WERI-Rb-1 (cell line): ENCODE results near the gene EYS.

Source experiments
- DNase-seq: peaks from one replicate; pipeline ENCODE4 v3.0.0-alpha.2; 2020
- H3K27ac ChIP-seq: fragments of 250-450 bp; sonication (Bioruptor Pico); 2 replicates; pipeline ENCODE4 v1.5.1; 2020; ENCODE audit warnings: mild to moderate bottlenecking, moderate library complexity
- H3K27me3 ChIP-seq: fragments of 250-450 bp; sonication (Bioruptor Pico); 2 replicates; pipeline ENCODE4 v1.5.1; 2021; ENCODE audit warnings: mild to moderate bottlenecking, low read depth, moderate library complexity; ENCODE audit not compliant: insufficient read depth, severe bottlenecking
- H3K36me3 ChIP-seq: fragments of 250-450 bp; sonication (Bioruptor Pico); 2 replicates; pipeline ENCODE4 v1.5.1; 2020; ENCODE audit warnings: mild to moderate bottlenecking, moderate library complexity
- H3K4me3 ChIP-seq: 2 replicates; pipeline ENCODE4 v1.5.1; 2011; ENCODE audit warnings: low read depth, mild to moderate bottlenecking, control low read depth, low read length
- H3K9me3 ChIP-seq: fragments of 250-450 bp; sonication (Bioruptor Pico); 2 replicates; pipeline ENCODE4 v1.5.1; 2021; ENCODE audit warnings: mild to moderate bottlenecking, moderate library complexity; ENCODE audit not compliant: severe bottlenecking
- CTCF ChIP-seq: IDR thresholded peaks from 2 replicates; pipeline ENCODE4 v1.5.1; 2011; ENCODE audit warnings: low read depth, mild to moderate bottlenecking, control low read depth, inconsistent platforms, low read length

Gene EYS

GRCh38 chr6:64930681-64931080 is 776.3 kb downstream of the EYS start:
- Histone ChIP-seq H3K36me3 (no peaks in the 10 kb centered on the region), H3K4me3 (no peak overlapping the region), H3K27ac (no peak overlapping the region), H3K9me3 (no peaks in the 10 kb centered on the region), H3K27me3 (no peaks in the 10 kb centered on the region)
- TF ChIP-seq CTCF: no peak
- DNase-seq: no peak

- no peaks in the 10 kb centered on the region for H3K36me3 ChIP-seq
- H3K9me3 ChIP-seq: no peaks in the 10 kb centered on the region
- H3K27me3 ChIP-seq: no peaks in the 10 kb centered on the region
- no peak for DNase-seq
- no peak for TF ChIP-seq CTCF
- H3K4me3 ChIP-seq: no peak overlapping the region
- no peak overlapping the region for H3K27ac ChIP-seq
Observed at GRCh38 chr6:64926051-64926450, 781.0 kb downstream of the EYS start.

- DNase-seq: no peak
- TF ChIP-seq CTCF: no peak
- Histone ChIP-seq H3K27me3 (no peaks in the 10 kb centered on the region), H3K4me3 (no peak overlapping the region), H3K9me3 (no peaks in the 10 kb centered on the region), H3K27ac (no peak overlapping the region), H3K36me3 (no peaks in the 10 kb centered on the region)
Observed at GRCh38 chr6:64920257-64920656, 786.8 kb downstream of the EYS start.

- H3K9me3 ChIP-seq: no peaks in the 10 kb centered on the region
- no peaks in the 10 kb centered on the region for H3K36me3 ChIP-seq
- H3K27ac ChIP-seq: no peak overlapping the region
- no peaks in the 10 kb centered on the region for H3K27me3 ChIP-seq
- no peak for DNase-seq
- no peak for TF ChIP-seq CTCF
- no peak overlapping the region for H3K4me3 ChIP-seq
Observed at GRCh38 chr6:64914124-64914523, 792.9 kb downstream of the EYS start.

- no peak for TF ChIP-seq CTCF
- Histone ChIP-seq H3K36me3 (no peaks in the 10 kb centered on the region), H3K27me3 (no peaks in the 10 kb centered on the region), H3K27ac (no peak overlapping the region), H3K4me3 (no peak overlapping the region), H3K9me3 (no peaks in the 10 kb centered on the region)
- DNase-seq: no peak
Observed at GRCh38 chr6:64912966-64913365, 794.1 kb downstream of the EYS start.

GRCh38 chr6:64908104-64908503 is 798.9 kb downstream of the EYS start:
- Histone ChIP-seq H3K27ac (no peak overlapping the region), H3K4me3 (no peak overlapping the region), H3K36me3 (no peaks in the 10 kb centered on the region), H3K27me3 (no peaks in the 10 kb centered on the region), H3K9me3 (no peaks in the 10 kb centered on the region)
- no peak for DNase-seq
- TF ChIP-seq CTCF: no peak
